Measurements from ENCODE around the gene GREM1. TPM values are rescaled to one million over a fixed set of nuclear protein-coding genes. Genes with fewer than 3 reads are reported as not detected.

GREM1 gene
- total and polyA plus RNA-seq, 2 of the 4 experiments (the other 2 are of a cell fraction), result 848 to 852 TPM

DNA sequence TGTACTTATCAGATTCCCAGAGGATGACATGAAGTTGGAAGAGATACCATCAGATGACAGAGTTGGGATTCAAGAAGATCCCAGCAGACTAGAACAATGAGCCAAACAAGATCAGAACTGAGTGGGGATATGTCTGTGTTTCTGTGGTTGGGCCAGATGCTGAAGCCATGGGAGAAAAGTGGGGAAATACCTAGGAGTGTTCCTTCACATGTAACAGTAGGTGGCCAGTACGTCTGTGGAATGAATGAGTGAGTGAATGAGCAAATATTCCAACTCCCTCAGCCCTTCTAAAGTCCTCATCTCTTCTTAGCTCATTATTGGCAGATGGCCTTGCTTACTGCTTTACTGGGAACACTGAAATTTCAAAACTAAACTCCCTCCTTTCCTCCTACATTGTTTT, 32.2 kb upstream of the GREM1 start:
- dilution Hi-C loops (cut with HindIII; ENCODE audit: low sequenced_read_pairs, unreplicated experiment) (no loop called here), intact Hi-C loops (cut with micrococcal nuclease) (loop anchor here (2.0 kb wide), 1 partner anchor 19 kb away; no protein-coding TSS in a partner anchor), in situ Hi-C loops (cut with MboI; ENCODE audit: low sequenced_read_pairs) (no loop called here)
- H3K27me3 ChIP-seq (ENCODE audit: control insufficient read depth, insufficient read depth, low read length), result no peaks in the 10 kb centered on the region
- DNase-seq, result peak; percentile 54
- H3K27ac ChIP-seq (ENCODE audit: insufficient read depth, low read length), result no peak overlapping the region
- ChIA-PET CTCF (no interaction called here), POLR2A (ENCODE audit: unreplicated experiment) (no interaction called here)
- no peak overlapping the region for H4K91ac ChIP-seq (ENCODE audit: insufficient read depth, low read depth, low read length)
- no TSS peak for BruUV-seq (replicated peaks)
- peak overlapping the region; percentile 33 for H2AK5ac ChIP-seq (ENCODE audit: low read depth, low read length)
- H3K9me3 ChIP-seq (ENCODE audit: control insufficient read depth, insufficient read depth, low read length), result no peaks in the 10 kb centered on the region
- H2AFZ ChIP-seq (replicated peaks; ENCODE audit: low read length, poor library complexity), result no peak overlapping the region
- no peak overlapping the region for H3K23ac ChIP-seq (ENCODE audit: low read depth, low read length)
- WGBS, 2 experiments (ENCODE audit: extremely low coverage in 2 of 2, insufficient read length in 1 of 2), result no CpG with 5 or more reads among the region's 1 CpG
- TF ChIP-seq MAFK (IDR thresholded peaks at IDR 0.05; ENCODE audit: low read depth, low read length) (no peak), NFE2L2 (IDR thresholded peaks at IDR 0.05; ENCODE audit: low read depth, low read length) (no peak), CHD1 (IDR thresholded peaks at IDR 0.05; ENCODE audit: low read depth, low read length) (no peak), MAZ (IDR thresholded peaks at IDR 0.05; ENCODE audit: borderline replicate concordance, low read depth, low read length) (no peak), CEBPB (IDR thresholded peaks at IDR 0.05; ENCODE audit: low read depth, low read length) (no peak; the same call in 1 of the 2 replicates), MXI1 (IDR thresholded peaks at IDR 0.05; ENCODE audit: borderline replicate concordance, low read depth, low read length) (no peak), RFX5 (IDR thresholded peaks at IDR 0.05; ENCODE audit: low read depth, low read length) (no peak), FOS (IDR thresholded peaks at IDR 0.05; ENCODE audit: low read depth, low read length) (no peak), RCOR1 (IDR thresholded peaks at IDR 0.05; ENCODE audit: insufficient replicate concordance, low read length) (no peak), BHLHE40 (IDR thresholded peaks at IDR 0.05; ENCODE audit: low read depth, low read length) (no peak), POLR2A (IDR thresholded peaks at IDR 0.05; ENCODE audit: low read depth, low read length) (no peak), SMC3 (IDR thresholded peaks at IDR 0.05; ENCODE audit: low read depth, low read length) (no peak), RAD21 (IDR thresholded peaks at IDR 0.05; ENCODE audit: low read length) (no peak)
- TF ChIP-seq, protein P1, sequence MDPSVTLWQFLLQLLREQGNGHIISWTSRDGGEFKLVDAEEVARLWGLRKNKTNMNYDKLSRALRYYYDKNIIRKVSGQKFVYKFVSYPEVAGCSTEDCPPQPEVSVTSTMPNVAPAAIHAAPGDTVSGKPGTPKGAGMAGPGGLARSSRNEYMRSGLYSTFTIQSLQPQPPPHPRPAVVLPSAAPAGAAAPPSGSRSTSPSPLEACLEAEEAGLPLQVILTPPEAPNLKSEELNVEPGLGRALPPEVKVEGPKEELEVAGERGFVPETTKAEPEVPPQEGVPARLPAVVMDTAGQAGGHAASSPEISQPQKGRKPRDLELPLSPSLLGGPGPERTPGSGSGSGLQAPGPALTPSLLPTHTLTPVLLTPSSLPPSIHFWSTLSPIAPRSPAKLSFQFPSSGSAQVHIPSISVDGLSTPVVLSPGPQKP (IDR thresholded peaks at IDR 0.05; ENCODE audit: borderline replicate concordance, low read depth, low read length), result no peak
- TF ChIP-seq, protein P2, sequence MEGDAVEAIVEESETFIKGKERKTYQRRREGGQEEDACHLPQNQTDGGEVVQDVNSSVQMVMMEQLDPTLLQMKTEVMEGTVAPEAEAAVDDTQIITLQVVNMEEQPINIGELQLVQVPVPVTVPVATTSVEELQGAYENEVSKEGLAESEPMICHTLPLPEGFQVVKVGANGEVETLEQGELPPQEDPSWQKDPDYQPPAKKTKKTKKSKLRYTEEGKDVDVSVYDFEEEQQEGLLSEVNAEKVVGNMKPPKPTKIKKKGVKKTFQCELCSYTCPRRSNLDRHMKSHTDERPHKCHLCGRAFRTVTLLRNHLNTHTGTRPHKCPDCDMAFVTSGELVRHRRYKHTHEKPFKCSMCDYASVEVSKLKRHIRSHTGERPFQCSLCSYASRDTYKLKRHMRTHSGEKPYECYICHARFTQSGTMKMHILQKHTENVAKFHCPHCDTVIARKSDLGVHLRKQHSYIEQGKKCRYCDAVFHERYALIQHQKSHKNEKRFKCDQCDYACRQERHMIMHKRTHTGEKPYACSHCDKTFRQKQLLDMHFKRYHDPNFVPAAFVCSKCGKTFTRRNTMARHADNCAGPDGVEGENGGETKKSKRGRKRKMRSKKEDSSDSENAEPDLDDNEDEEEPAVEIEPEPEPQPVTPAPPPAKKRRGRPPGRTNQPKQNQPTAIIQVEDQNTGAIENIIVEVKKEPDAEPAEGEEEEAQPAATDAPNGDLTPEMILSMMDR (conservative IDR thresholded peaks at IDR 0.05; ENCODE audit: low read depth, low read length), result no peak
- H3K14ac ChIP-seq (replicated peaks; ENCODE audit: low read depth, low read length), result peak overlapping the region; percentile 58; the same call in 1 of the 2 replicates
- no peaks in the 10 kb centered on the region for H4K20me1 ChIP-seq (ENCODE audit: insufficient read depth, low read length)
- no peak overlapping the region; the same call in 1 of the 3 replicates for H2BK15ac ChIP-seq (ENCODE audit: low read depth, low read length)
- H3K9ac ChIP-seq (ENCODE audit: low read depth, low read length), result no peak overlapping the region
- peak overlapping the region; percentile 36; the same call in 1 of the 2 replicates for H2BK120ac ChIP-seq (ENCODE audit: low read depth, low read length)
- H4K5ac ChIP-seq (ENCODE audit: low read depth, low read length), result no peak overlapping the region; the same call in 1 of the 2 replicates
- peak overlapping the region; percentile 42; the same call in 1 of the 2 replicates for H3K4ac ChIP-seq (ENCODE audit: low read depth, low read length)
- peaks cover 24% of the 10 kb centered on the region for H3K4me1 ChIP-seq (ENCODE audit: control insufficient read depth, insufficient read depth, low read length)
- peaks cover 22% of the 10 kb centered on the region for H3K9me1 ChIP-seq (ENCODE audit: insufficient read depth, low read length)
- peak overlapping the region; percentile 7; the same call in 1 of the 2 replicates for H3K18ac ChIP-seq (ENCODE audit: low read depth, low read length)
- peak overlapping the region; percentile 69; the same call in 1 of the 2 replicates for H2BK20ac ChIP-seq (ENCODE audit: low read depth, low read length)
- H4K8ac ChIP-seq (ENCODE audit: low read depth in 2 of 2, low read length in 2 of 2), result peak overlapping the region in 1 of 2 experiments; percentile 19; a peak in 1 of 4 replicates
- H3K4me2 ChIP-seq (ENCODE audit: low read depth, low read length), result no peak overlapping the region
- H2BK5ac ChIP-seq (ENCODE audit: low read depth, low read length, poor library complexity, severe bottlenecking), result no peak overlapping the region
- no peak overlapping the region for H2AK9ac ChIP-seq (replicated peaks; ENCODE audit: low read depth, low read length, poor library complexity)
- H3K79me1 ChIP-seq (ENCODE audit: low read depth in 1 of 2, low read length in 2 of 2), result peaks cover 0 to 22% of the 10 kb centered on the region in 2 experiments; a peak in 3 of 4 replicates
- H3K36me3 ChIP-seq (ENCODE audit: control insufficient read depth, insufficient read depth, low read length), result no peaks in the 10 kb centered on the region
- ATAC-seq (ENCODE audit: low read depth), result no peak
- H3K4me3 ChIP-seq (ENCODE audit: insufficient read depth, low read depth, low read length), result no peak overlapping the region
- no peak overlapping the region for H3K56ac ChIP-seq (ENCODE audit: extremely low read depth, insufficient read depth, low read length)
